ENCODE measurements around the gene GRK3. TPM values are rescaled to one million over a fixed set of nuclear protein-coding genes. Genes with fewer than 3 reads are reported as not detected.

Gene GRK3
- total RNA-seq, 8 experiments from 2014 or later, result 7.0 to 24.2 (median 15.6) TPM

DNA sequence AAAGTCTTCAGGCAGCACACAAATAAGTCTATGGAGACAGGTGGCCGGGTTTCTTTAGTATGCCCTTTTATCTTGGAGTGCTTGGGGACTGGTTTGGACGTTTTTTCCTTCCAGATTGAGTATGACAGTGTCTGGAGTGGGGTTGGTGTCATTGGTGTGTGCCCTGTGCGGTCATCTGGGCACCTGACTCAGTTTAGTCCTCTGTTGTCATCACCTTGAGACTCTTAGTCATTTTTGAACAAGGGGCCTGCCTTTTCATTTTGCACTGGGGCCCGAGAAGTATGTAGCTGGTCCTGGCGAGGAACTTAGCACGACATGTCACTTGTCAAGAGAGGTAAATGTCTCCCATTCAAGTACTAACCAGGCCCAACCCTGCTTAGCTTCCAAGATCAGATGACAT is 150.3 kb downstream of the GRK3 start:
- in situ Hi-C loops (cut with MboI; ENCODE audit: low pct_unique_long_range_greater_than_20kb in 2 of 9, low sequenced_read_pairs in 9 of 9, unreplicated experiment in 9 of 9), result loop anchor here in 2 of 9 experiments (25.0 kb wide), 1 partner anchor 252 kb away; no protein-coding TSS in a partner anchor
- H3K4me3 ChIP-seq, result no peak overlapping the region
- no peak overlapping the region for H3K27ac ChIP-seq
- 25 to 79% (median 69%) methylated on average over 3 to 6 of the region's 6 CpGs; no CpG with 5 or more reads in 1 of the 10 experiments for WGBS, 10 experiments
- H3K4me1 ChIP-seq (replicated peaks in 1 of 2), result no peaks in the 10 kb centered on the region
- ATAC-seq (replicated peaks in 6 of 8), result no peak

DNA sequence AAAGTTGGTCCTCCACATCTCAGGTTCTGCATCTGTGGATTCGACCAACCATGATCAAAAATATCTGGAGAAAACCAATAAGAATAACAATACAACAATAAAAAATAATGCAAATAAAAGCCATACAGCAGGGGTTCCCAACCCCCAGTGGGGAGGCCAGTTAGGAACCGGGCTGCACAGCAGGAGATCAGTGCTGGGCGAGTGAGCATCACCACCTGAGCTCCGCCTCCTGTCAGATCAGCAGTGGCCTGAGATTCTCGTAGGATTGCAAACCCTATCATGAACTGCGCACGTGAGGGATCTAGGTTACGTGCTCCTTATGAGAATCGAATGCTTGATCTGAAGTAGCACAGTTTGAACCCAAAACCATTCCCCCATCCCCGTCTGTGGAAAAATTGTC is 152.2 kb downstream of the GRK3 start:
- no peak for ATAC-seq (replicated peaks in 6 of 8)
- in situ Hi-C loops (cut with MboI; ENCODE audit: low pct_unique_long_range_greater_than_20kb in 2 of 9, low sequenced_read_pairs in 9 of 9, unreplicated experiment in 9 of 9), result loop anchor here in 2 of 9 experiments (25.0 kb wide), 1 partner anchor 254 kb away; no protein-coding TSS in a partner anchor
- WGBS, 10 experiments, result 67 to 100% (median 87%) methylated on average over 1 to 8 of the region's 10 CpGs
- Histone ChIP-seq H3K4me1 (replicated peaks in 1 of 2) (no peaks in the 10 kb centered on the region), H3K4me3 (no peak overlapping the region), H3K27ac (no peak overlapping the region)

DNA sequence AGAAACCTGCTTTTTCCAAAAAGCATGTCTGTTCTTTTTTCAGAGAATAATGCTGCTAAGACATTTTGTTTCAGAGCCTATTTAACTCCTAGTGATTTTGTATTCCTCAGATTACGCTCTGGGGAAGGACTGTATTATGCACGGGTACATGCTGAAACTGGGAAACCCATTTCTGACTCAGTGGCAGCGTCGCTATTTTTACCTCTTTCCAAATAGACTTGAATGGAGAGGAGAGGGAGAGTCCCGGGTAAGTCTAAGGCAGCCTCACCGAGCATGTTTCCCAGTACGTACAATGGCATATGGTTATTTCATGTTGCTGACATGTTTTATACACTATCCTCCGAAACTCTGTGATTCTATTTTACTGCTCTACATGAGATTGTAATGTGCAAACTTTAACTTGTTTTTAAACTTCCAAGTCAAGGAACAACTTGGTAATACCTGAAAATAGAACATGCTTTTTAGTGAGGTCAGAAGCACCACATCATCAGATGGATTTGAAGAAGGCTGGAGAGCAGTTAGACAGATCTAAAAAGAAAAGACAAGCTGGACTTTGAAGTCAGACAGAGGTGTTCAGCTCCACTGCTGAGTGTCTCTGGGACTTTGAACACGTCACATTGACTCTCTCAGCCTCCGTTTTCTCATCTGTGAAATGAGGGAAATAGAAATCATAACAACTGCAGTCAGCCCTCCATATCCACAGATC is 153.8 kb downstream of the GRK3 start:
- H3K4me3 ChIP-seq, result no peak overlapping the region
- H3K27ac ChIP-seq, result no peak overlapping the region
- no peak for ATAC-seq (replicated peaks in 6 of 8)
- no peaks in the 10 kb centered on the region for H3K4me1 ChIP-seq (replicated peaks in 1 of 2)
- in situ Hi-C loops (cut with MboI; ENCODE audit: low pct_unique_long_range_greater_than_20kb in 2 of 9, low sequenced_read_pairs in 9 of 9, unreplicated experiment in 9 of 9), result loop anchor here in 2 of 9 experiments (25.0 kb wide), 1 partner anchor 256 kb away; no protein-coding TSS in a partner anchor
- 46 to 100% (median 95%) methylated on average over 1 to 10 of the region's 10 CpGs for WGBS, 10 experiments

DNA sequence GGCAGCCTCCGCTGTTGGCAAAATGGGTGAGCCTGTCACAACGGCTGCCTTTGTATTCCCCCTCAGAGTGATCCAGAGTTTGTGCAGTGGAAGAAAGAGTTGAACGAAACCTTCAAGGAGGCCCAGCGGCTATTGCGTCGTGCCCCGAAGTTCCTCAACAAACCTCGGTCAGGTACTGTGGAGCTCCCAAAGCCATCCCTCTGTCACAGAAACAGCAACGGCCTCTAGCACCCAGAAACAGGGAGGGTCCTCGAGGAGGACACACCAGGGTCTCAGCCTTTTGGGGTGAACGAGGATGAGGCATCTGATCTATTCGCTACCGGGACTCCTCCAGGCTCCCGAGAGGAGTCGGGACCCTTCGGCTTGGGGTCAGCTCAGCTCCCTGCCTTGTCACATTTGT is 157.7 kb downstream of the GRK3 start:
- ATAC-seq (replicated peaks in 6 of 8), result no peak

DNA sequence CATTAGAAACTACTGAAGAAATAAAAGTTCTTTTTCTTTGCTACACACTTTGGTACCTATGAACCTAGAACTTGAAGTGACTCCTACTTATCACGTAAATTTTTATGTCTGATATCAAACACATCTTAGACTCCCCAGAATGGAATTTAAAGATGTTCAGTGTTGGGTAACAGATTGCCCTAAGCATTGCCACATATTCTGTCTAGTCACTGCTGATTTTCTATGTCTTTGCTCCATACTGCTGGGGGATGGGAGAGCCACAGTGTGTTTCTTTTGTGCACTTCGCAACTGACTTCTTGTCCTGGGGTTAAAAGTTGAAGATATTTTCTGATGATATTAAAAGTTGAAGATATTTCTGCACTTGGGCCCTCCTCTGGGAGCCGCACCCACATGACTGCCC is 158.2 kb downstream of the GRK3 start:
- Histone ChIP-seq H3K4me3 (no peak overlapping the region), H3K27ac (no peak overlapping the region), H3K4me1 (replicated peaks in 1 of 2) (peaks cover 0 to 2% of the 10 kb centered on the region in 2 donors)
- in situ Hi-C loops (cut with MboI; ENCODE audit: low pct_unique_long_range_greater_than_20kb in 2 of 9, low sequenced_read_pairs in 9 of 9, unreplicated experiment in 9 of 9), result loop anchor here in 2 of 9 experiments (25.0 kb wide), 1 partner anchor 260 kb away; no protein-coding TSS in a partner anchor
- WGBS, 10 experiments, result 50 to 100% (median 86%) methylated on average over 1 to 3 of the region's 3 CpGs; no CpG with 5 or more reads in 4 of the 10 experiments
- no peak for ATAC-seq (replicated peaks in 6 of 8)

More for the DNA sequence above, 157.7 kb downstream of the GRK3 start:
- in situ Hi-C loops (cut with MboI; ENCODE audit: low pct_unique_long_range_greater_than_20kb in 2 of 9, low sequenced_read_pairs in 9 of 9, unreplicated experiment in 9 of 9), result loop anchor here in 2 of 9 experiments (25.0 kb wide), 1 partner anchor 260 kb away; no protein-coding TSS in a partner anchor
- peaks cover 0 to 2% of the 10 kb centered on the region in 2 donors for H3K4me1 ChIP-seq (replicated peaks in 1 of 2)
- H3K27ac ChIP-seq, result no peak overlapping the region
- no peak overlapping the region for H3K4me3 ChIP-seq
- WGBS, 10 experiments, result 40 to 100% (median 88%) methylated on average over 1 to 9 of the region's 16 CpGs; no CpG with 5 or more reads in 3 of the 10 experiments

DNA sequence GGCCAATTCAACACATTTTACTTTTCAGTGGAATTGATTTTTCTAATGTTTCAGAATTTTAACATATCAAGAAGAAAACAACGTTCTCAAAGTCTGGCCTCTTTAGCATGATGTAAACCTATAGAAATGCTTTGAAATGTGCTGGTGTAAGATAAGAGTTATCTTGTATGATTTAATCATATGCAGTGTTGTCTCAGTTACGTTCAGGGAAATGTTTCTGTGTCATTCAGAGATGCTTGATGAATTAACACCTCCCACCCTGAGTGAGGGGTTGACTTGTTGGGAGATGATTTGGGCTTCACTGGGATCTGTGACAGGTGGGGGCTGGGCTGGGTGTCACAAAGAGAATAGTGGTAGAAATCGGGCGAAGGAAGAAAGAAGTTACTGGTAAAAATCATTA is 161.8 kb downstream of the GRK3 start:
- in situ Hi-C loops (cut with MboI; ENCODE audit: low pct_unique_long_range_greater_than_20kb in 2 of 9, low sequenced_read_pairs in 9 of 9, unreplicated experiment in 9 of 9), result no loop called here
- no peak overlapping the region for H3K4me3 ChIP-seq
- peaks cover 0 to 2% of the 10 kb centered on the region in 2 donors for H3K4me1 ChIP-seq (replicated peaks in 1 of 2)
- 17 to 92% (median 58%) methylated on average over 1 to 4 of the region's 4 CpGs; no CpG with 5 or more reads in 2 of the 10 experiments for WGBS, 10 experiments
- peak in 3 of 8 experiments; percentile 29 to 39 (median 35) for ATAC-seq (replicated peaks in 6 of 8)
- H3K27ac ChIP-seq, result no peak overlapping the region

DNA sequence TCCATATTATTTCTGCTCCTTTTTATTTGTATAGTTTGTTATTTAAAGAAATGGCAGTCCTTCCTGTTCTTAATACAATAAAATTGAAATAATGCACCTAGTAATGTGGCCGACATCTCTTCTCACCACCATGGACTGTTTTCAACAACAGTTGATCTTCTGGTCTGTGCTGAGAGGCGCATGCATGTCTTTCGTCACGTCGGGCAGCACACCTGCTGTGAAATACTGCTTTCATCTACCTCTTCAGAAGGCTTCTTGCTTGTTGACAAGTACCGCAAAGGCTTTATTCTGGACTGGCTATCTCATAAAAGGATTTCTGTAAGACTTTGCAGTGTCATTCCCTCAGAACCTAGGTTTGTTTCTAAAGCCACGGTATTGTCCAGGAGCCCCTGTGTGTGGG is 163.6 kb downstream of the GRK3 start:
- 57 to 100% (median 86%) methylated on average over 1 to 7 of the region's 7 CpGs for WGBS, 10 experiments
- ATAC-seq (replicated peaks in 6 of 8), result no peak
- Histone ChIP-seq H3K4me3 (no peak overlapping the region), H3K4me1 (replicated peaks in 1 of 2) (peaks cover 0 to 2% of the 10 kb centered on the region in 2 donors), H3K27ac (no peak overlapping the region)
- in situ Hi-C loops (cut with MboI; ENCODE audit: low pct_unique_long_range_greater_than_20kb in 2 of 9, low sequenced_read_pairs in 9 of 9, unreplicated experiment in 9 of 9), result no loop called here

DNA sequence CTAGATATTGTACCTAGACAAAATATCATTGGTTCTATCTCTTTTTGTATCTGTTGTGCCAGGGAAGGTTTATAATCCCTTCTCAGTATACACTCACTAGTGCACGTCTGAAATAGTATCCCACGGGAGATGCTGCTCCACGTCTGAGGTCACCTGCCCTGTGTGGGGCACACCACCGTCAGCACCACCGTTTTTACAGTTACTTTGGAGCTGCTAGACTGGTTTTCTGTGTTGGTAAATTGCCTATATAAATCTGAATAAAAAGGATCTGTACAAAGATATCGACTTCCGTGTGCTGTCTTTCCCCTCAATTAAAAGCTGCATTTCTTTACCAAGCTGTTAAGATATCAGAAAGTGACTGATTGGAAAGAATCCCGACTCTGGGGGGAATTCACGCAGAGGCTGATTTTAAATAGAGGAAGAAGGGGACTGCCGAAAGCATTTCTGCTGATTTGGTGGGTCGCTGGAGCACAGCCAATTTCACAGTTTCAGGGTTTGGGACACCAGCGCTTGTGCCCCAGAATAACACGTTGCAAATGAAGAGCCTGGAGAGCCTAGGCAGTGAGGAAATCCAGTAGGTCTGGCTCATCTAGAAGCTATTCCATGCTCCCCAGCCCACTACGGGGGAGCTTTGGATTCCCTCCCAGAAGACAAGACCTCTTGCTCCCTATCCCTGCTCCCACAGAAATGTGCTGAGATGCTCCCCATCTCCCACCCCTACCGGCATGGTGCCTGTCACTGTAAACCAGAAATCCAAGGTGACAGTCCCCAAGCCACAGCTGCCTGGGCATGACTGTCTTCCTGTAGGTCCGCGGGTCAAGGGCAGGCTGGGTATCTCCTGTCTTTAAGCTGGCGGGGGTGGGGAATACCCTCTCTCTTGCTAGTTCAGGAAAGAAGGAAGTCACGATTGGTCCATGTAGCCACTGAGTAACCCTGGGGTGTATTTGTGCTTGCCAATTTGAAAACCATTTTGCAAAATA is 164.8 kb downstream of the GRK3 start:
- H3K27ac ChIP-seq, result no peak overlapping the region
- in situ Hi-C loops (cut with MboI; ENCODE audit: low pct_unique_long_range_greater_than_20kb in 2 of 9, low sequenced_read_pairs in 9 of 9, unreplicated experiment in 9 of 9), result no loop called here
- 27 to 100% (median 82%) methylated on average over 1 to 12 of the region's 19 CpGs; no CpG with 5 or more reads in 1 of the 10 experiments for WGBS, 10 experiments
- ATAC-seq (replicated peaks in 6 of 8), result no peak
- no peaks in the 10 kb centered on the region for H3K4me1 ChIP-seq (replicated peaks in 1 of 2)
- H3K4me3 ChIP-seq, result no peak overlapping the region

DNA sequence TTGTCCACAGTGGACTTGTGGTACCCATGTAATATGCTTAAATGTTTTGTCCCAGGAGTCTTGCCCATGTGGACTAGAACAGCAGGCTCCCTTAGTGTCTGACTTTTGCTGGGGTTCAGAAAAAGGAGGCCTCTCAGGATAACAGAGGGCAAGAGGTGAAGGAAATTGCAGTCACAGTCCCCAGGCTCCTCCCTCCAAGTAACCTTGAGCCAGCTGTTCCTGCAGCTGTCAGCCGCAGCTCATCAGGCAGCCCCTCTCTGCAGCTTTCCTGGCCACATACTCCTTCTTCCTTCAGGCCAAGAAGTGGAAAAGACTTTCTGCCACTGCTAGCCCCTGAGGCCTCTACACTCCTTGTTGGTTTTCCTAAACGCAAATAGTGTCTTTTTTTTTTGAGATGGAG is 171.2 kb downstream of the GRK3 start:
- 83 to 100% methylated on average over 1 of the region's 2 CpGs; no CpG with 5 or more reads in 8 of the 10 experiments for WGBS, 10 experiments
- in situ Hi-C loops (cut with MboI; ENCODE audit: low pct_unique_long_range_greater_than_20kb in 2 of 9, low sequenced_read_pairs in 9 of 9, unreplicated experiment in 9 of 9), result no loop called here
- ATAC-seq (replicated peaks in 6 of 8), result no peak

DNA sequence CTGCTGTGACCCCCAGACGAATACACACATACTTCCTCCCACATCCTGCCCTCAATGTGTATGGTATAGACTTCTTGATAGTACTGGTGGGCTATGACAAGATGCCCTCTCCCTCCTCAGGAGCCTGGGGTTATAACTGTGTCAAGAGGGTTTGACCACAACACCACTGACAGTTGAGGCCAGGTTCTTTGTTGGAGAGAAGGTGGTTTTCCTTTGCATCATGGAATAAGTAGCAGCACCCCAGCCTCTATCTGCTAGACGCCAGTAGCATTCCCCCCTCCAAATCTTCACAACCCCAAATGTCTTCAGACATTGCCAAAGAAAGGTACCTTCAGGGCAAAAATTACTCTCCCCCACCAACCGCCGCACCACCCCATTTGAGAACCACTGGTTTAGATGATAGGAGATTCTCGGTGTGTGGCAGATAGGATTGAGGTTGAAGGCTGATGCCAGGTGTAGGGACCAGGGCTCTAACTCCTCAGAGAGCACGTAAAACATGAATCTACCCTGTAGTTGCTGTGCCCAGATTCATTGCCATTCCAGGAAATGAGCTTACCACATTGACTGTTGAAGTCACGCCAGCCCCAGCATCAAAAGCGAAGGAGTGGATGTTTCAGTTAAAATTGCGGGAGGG is 172.0 kb downstream of the GRK3 start:
- H3K4me1 ChIP-seq (replicated peaks in 1 of 2), result no peaks in the 10 kb centered on the region
- H3K4me3 ChIP-seq, result no peak overlapping the region
- in situ Hi-C loops (cut with MboI; ENCODE audit: low pct_unique_long_range_greater_than_20kb in 2 of 9, low sequenced_read_pairs in 9 of 9, unreplicated experiment in 9 of 9), result no loop called here
- H3K27ac ChIP-seq, result no peak overlapping the region
- no peak for ATAC-seq (replicated peaks in 6 of 8)
- WGBS, 10 experiments, result 63 to 100% (median 80%) methylated on average over 1 to 6 of the region's 9 CpGs; no CpG with 5 or more reads in 1 of the 10 experiments

More for the DNA sequence above, 171.2 kb downstream of the GRK3 start:
- no peak overlapping the region for H3K27ac ChIP-seq
- H3K4me3 ChIP-seq, result no peak overlapping the region
- H3K4me1 ChIP-seq (replicated peaks in 1 of 2), result no peaks in the 10 kb centered on the region

DNA sequence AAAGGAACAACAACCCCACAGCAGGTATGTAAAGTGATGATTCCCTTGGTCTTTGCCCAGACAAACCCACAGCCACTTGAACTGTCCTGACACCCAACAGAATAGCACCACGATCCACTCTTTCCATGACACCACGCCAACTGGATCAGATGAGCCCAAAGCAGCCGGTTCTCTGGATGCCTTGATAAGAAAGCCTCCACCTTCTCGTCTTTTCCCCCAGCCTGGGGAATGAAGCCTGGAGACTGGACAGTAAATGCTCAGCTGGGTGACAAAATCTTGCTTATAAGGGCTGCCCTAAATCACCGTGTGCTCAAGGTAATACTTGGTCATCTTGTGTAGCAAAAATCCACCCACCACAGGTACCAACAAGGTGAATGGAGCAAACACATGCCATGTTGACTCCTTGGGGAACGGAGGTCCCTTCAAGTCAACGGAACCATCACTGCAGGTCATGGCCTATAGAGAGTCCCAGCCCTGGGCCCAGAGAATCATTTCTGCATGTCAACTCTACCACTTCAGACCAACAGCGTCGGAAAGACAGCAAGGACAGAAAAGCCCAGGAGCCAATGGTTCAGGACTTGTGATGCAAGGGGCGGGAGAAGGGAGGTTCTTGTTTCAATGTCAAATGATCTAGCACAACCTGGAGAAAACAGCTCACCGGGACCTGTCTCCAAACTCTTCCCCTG is 175.3 kb downstream of the GRK3 start:
- in situ Hi-C loops (cut with MboI; ENCODE audit: low pct_unique_long_range_greater_than_20kb in 2 of 9, low sequenced_read_pairs in 9 of 9, unreplicated experiment in 9 of 9), result no loop called here
- Histone ChIP-seq H3K27ac (no peak overlapping the region), H3K4me3 (no peak overlapping the region), H3K4me1 (replicated peaks in 1 of 2) (no peaks in the 10 kb centered on the region)
- no peak for ATAC-seq (replicated peaks in 6 of 8)
- 40 to 100% (median 83%) methylated on average over 1 to 9 of the region's 11 CpGs; no CpG with 5 or more reads in 1 of the 10 experiments for WGBS, 10 experiments

Data from motor neuron (in vitro differentiated cells).